HCT116 (cell line): Measurements from ENCODE around the gene TNFRSF12A. TPM values are rescaled to one million over a fixed set of nuclear protein-coding genes. Genes with fewer than 3 reads are reported as not detected.
A peak's percentile ranks its signal among the peaks of the same experiment; 100 is the strongest.

Experiments
- ATAC-seq: fragments of 200-7000 bp; cut with Tn5 transposase; 2 replicates; pipeline ENCODE4 v1.9.1; 2020; ENCODE audit warnings: mild to moderate bottlenecking, moderate library complexity
- BruUV-seq: library from RNA; stranded (reverse); fragments of 400-500 nt; replicated peaks from 2 replicates; lab custom pipeline; 2021; lab: Mats Ljungman, UMichigan
- CTCF ChIA-PET: fragments of 300-600 bp; sonication (Branson Sonifier 250); formaldehyde crosslinking; loops from one replicate; lab custom pipeline; 2021; ENCODE audit warnings: antibody characterized with exemption; lab: Charles Lee
- POLR2A ChIA-PET: fragments of 300-600, 350-600 bp; sonication (Branson Sonifier 250); formaldehyde crosslinking; loops from one replicate; lab custom pipeline; 2021; ENCODE audit warnings: antibody characterized with exemption; lab: Charles Lee
- RAD21 ChIA-PET, 2 experiments: fragments of 300-600 bp; sonication (Branson Sonifier 250); formaldehyde crosslinking; loops; one replicate each; lab custom pipeline; 2023; ENCODE audit warnings: low total read pairs in 2 of 2; ENCODE audit not compliant: uncharacterized antibody in 2 of 2, unreplicated experiment in 2 of 2, low non-redundant PET in 1 of 2; lab: Charles Lee
- DNase-seq: peaks from one replicate; pipeline ENCODE4 v3.0.0-alpha.2; 2010; ENCODE audit warnings: low read depth, low spot score
- H2AFZ ChIP-seq: fragments of 200-600 bp; shearing (Covaris generic), sonication (generic); 2 replicates; pipeline ENCODE4 v1.6.1; 2017; ENCODE audit warnings: low read depth, mixed run types, mixed read lengths, antibody characterized with exemption, low read length; ENCODE audit not compliant: poor library complexity, severe bottlenecking
- H3K27ac ChIP-seq: 2 replicates; pipeline ENCODE4 v1.5.1; 2012; ENCODE audit warnings: low read depth, low read length
- H3K27me3 ChIP-seq: fragments of 200-600 bp; sonication (generic); 2 replicates; pipeline ENCODE4 v1.6.1; 2016; ENCODE audit warnings: mixed run types, low read length, mixed read lengths; ENCODE audit not compliant: insufficient read depth
- H3K36me3 ChIP-seq, 2 experiments: fragments of 200-500 bp in 1 of 2; fragments of 200-600 bp in 1 of 2; sonication (Bioruptor generic) in 1 of 2; sonication (generic) in 1 of 2; 2 replicates each; pipeline versions ENCODE4 v1.5.1 to v1.6.1; 2014 to 2016; ENCODE audit warnings: low read length in 2 of 2, inconsistent platforms in 1 of 2, mixed read lengths in 1 of 2, mixed run types in 1 of 2; ENCODE audit not compliant: insufficient read depth in 2 of 2, control insufficient read depth in 1 of 2
- H3K4me1 ChIP-seq, 2 experiments: fragments of 200-600 bp in 1 of 2; sonication (generic) in 1 of 2; 2 replicates each; pipeline versions ENCODE4 v1.5.1 to v1.6.1; 2012 to 2017; ENCODE audit warnings: low read length in 2 of 2, inconsistent platforms in 1 of 2, mild to moderate bottlenecking in 1 of 2, mixed read lengths in 1 of 2, mixed run types in 1 of 2, moderate library complexity in 1 of 2; ENCODE audit not compliant: insufficient read depth in 2 of 2, control insufficient read depth in 1 of 2
- H3K4me2 ChIP-seq: fragments of 200-600 bp; sonication (generic); 2 replicates; pipeline ENCODE4 v1.6.1; 2017; ENCODE audit warnings: mixed run types, low read length, mixed read lengths
- H3K4me3 ChIP-seq, 2 experiments: fragments of 200-600 bp in 1 of 2; sonication (generic) in 1 of 2; replicated peaks in 1 of 2; 2 replicates each; pipeline ENCODE4 v1.5.1; 2011 to 2016; ENCODE audit warnings: low read length in 2 of 2, control low read depth in 1 of 2, low read depth in 1 of 2, mild to moderate bottlenecking in 1 of 2, mixed read lengths in 1 of 2, mixed run types in 1 of 2
- H3K79me2 ChIP-seq: fragments of 200-600 bp; sonication (generic); 2 replicates; pipeline ENCODE4 v1.6.1; 2017; ENCODE audit warnings: mild to moderate bottlenecking, mixed run types, low read length, moderate library complexity, mixed read lengths; ENCODE audit not compliant: insufficient read depth
- H3K9ac ChIP-seq: fragments of 200-600 bp; sonication (generic); 2 replicates; pipeline ENCODE4 v1.6.1; 2016; ENCODE audit warnings: low read length, mixed read lengths
- H3K9me2 ChIP-seq: fragments of 200-600 bp; sonication (generic), shearing (Covaris generic); 2 replicates; pipeline ENCODE4 v1.6.1; 2017; ENCODE audit warnings: mixed run types, mild to moderate bottlenecking, moderate library complexity; ENCODE audit not compliant: insufficient read depth
- H3K9me3 ChIP-seq, 2 experiments: fragments of 200-500 bp in 1 of 2; fragments of 200-600 bp in 1 of 2; sonication (Bioruptor generic) in 1 of 2; sonication (generic) in 1 of 2; 2 replicates each; pipeline ENCODE4 v1.6.1; 2014 to 2017; ENCODE audit warnings: low read length in 2 of 2, mixed read lengths in 2 of 2, inconsistent platforms in 1 of 2, low read depth in 1 of 2, mild to moderate bottlenecking in 1 of 2, mixed run types in 1 of 2, moderate library complexity in 1 of 2; ENCODE audit not compliant: control insufficient read depth in 1 of 2, insufficient read depth in 1 of 2
- H4K20me1 ChIP-seq: fragments of 200-600 bp; sonication (generic), shearing (Covaris generic); 2 replicates; pipeline ENCODE4 v1.6.1; 2017; ENCODE audit warnings: mixed run types, mild to moderate bottlenecking, moderate library complexity; ENCODE audit not compliant: insufficient read depth
- JUND ChIP-seq: IDR thresholded peaks from 2 replicates; pipeline ENCODE4 v1.6.1; 2012
- POLR2A ChIP-seq: IDR thresholded peaks from 2 replicates; pipeline ENCODE4 v1.7.0; 2011; ENCODE audit warnings: borderline replicate concordance; ENCODE audit not compliant: insufficient read depth, insufficient read length; ENCODE audit errors: extremely low read depth
- SIN3A ChIP-seq: IDR thresholded peaks from 2 replicates; pipeline ENCODE4 v1.6.1; 2012; ENCODE audit warnings: low read depth
- SRF ChIP-seq: IDR thresholded peaks from 2 replicates; pipeline ENCODE4 v1.6.1; 2012; ENCODE audit warnings: low read depth
- intact Hi-C: fragments of 100-400 bp; cut with micrococcal nuclease; formaldehyde crosslinking; loops from 2 replicates; pipeline ENCODE4 v1.10.0; 2022
- total RNA-seq: library from RNA; stranded (reverse); gene quantifications from one replicate; pipeline ENCODE4 v1.2.1, GENCODE V29; 2021; ENCODE audit not compliant: unreplicated experiment
- TF ChIP-seq, protein P1 (sequence below): IDR thresholded peaks from 2 replicates; pipeline ENCODE4 v1.6.1; 2012
- TF ChIP-seq, protein P2 (sequence below): IDR thresholded peaks from 2 replicates; pipeline ENCODE4 v1.6.1; 2011; ENCODE audit warnings: mild to moderate bottlenecking, low read length, moderate library complexity; ENCODE audit not compliant: insufficient replicate concordance; ENCODE audit errors: extremely low read depth

TNFRSF12A gene
- total RNA-seq, 1 experiment from 2014 or later: 188 TPM

DNA sequence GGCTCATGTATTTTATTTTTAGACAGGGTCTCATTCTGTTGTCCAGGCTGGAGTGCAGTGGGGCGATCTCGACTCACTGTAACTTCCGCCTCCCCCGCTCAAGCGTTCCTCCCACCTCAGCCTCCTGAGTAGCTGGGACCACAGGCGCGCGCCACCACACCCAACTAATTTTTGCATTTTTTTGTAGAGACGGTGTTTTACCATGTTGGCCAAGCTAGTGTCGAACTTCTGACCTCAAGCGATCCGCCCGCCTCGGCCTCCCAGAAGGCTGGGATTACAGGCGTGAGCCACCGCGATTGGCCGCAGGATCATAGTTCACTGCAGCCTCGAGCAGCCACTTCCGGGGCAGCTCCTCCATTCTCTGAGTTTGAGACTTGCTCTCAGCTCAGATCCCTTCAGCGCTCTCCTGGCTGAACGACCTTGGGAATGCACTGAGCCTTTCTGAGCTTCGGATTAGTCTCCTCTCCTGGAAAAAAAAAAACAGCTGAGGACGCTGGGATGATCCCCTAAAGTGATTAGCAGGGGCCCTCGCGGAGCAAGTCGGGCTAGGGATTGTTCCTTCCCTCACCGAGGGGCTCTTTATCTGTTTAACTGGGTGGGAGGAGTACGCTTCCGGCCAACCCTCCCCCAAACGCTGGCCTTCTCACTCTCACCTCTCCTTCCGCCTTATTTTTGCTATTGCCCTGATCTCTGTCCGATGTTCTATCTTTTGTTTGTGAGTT, 38.8 kb upstream of the TNFRSF12A start:
- Histone ChIP-seq H3K27ac (peak overlapping the region; percentile 93), H3K79me2 (peaks cover 37% of the 10 kb centered on the region), H3K9ac (peak overlapping the region; percentile 99), H3K4me1 (peaks cover 24 to 44% of the 10 kb centered on the region in 2 experiments), H3K9me3 (no peaks in the 10 kb centered on the region), H4K20me1 (no peaks in the 10 kb centered on the region), H3K36me3 (peaks cover 0 to 17% of the 10 kb centered on the region in 2 experiments; a peak in 2 of 4 replicates), H3K4me2 (peak overlapping the region; percentile 86), H2AFZ (no peak overlapping the region), H3K4me3 (peak overlapping the region; percentile 89 to 99), H3K9me2 (no peaks in the 10 kb centered on the region)
- DNase-seq: no peak
- POLR2A ChIA-PET: interaction anchor here (0.7 to 2.8 kb wide), 7 partner anchors 9 to 76 kb away, joined by 3 to 11 read pairs (median 5); partner anchors contain the start of genes HCFC1R1, THOC6 and TNFRSF12A
- BruUV-seq: no TSS peak
- CTCF ChIA-PET: interaction anchor here (1.0 to 1.4 kb wide), 3 partner anchors 17 to 50 kb away, joined by 3 to 4 read pairs (median 3); partner anchors contain the start of gene KREMEN2
- ATAC-seq: no peak; the same call in 1 of the 2 replicates
- RAD21 ChIA-PET: no interaction called here
- no peak for TF ChIP-seq POLR2A
- TF ChIP-seq, protein P1, sequence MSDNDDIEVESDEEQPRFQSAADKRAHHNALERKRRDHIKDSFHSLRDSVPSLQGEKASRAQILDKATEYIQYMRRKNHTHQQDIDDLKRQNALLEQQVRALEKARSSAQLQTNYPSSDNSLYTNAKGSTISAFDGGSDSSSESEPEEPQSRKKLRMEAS: no peak
- TF ChIP-seq SIN3A: no peak
- TF ChIP-seq SRF: no peak
- TF ChIP-seq, protein P2, sequence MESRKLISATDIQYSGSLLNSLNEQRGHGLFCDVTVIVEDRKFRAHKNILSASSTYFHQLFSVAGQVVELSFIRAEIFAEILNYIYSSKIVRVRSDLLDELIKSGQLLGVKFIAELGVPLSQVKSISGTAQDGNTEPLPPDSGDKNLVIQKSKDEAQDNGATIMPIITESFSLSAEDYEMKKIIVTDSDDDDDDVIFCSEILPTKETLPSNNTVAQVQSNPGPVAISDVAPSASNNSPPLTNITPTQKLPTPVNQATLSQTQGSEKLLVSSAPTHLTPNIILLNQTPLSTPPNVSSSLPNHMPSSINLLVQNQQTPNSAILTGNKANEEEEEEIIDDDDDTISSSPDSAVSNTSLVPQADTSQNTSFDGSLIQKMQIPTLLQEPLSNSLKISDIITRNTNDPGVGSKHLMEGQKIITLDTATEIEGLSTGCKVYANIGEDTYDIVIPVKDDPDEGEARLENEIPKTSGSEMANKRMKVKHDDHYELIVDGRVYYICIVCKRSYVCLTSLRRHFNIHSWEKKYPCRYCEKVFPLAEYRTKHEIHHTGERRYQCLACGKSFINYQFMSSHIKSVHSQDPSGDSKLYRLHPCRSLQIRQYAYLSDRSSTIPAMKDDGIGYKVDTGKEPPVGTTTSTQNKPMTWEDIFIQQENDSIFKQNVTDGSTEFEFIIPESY: no peak
- TF ChIP-seq JUND: no peak
- TF ChIP-seq, all 23 proteins: peak for 0
- H3K27me3 ChIP-seq: no peaks in the 10 kb centered on the region
- intact Hi-C loops: loop anchor here (5.0 kb wide), 1 partner anchor 41 kb away; the partner anchor contains the start of genes HCFC1R1, THOC6 and TNFRSF12A
